ENCODE measurements around the gene FKBP5. TPM values are rescaled to one million over a fixed set of nuclear protein-coding genes. Genes with fewer than 3 reads are reported as not detected.

The FKBP5 gene
- total RNA-seq, 1 donor from 2014 or later, result 246 TPM

GRCh38 chr6:35587167-35587566, 101.5 kb downstream of the FKBP5 start:
- peaks cover 0 to 73% of the 10 kb centered on the region in 2 donors for H3K36me3 ChIP-seq
- no peaks in the 10 kb centered on the region for H3K9me3 ChIP-seq
- no peak overlapping the region for H3K4me3 ChIP-seq
- peak overlapping the region; percentile 77 for H3K27ac ChIP-seq
- DNase-seq (ENCODE audit: extremely low spot score in 2 of 2), result no peak
- H3K27me3 ChIP-seq, result no peaks in the 10 kb centered on the region
- intact Hi-C loops (cut with DNase I), result no loop called here
- TF ChIP-seq POLR2A (IDR thresholded peaks at IDR 0.05) (no peak), CTCF (IDR thresholded peaks at IDR 0.05) (no peak), POLR2AphosphoS5 (IDR thresholded peaks at IDR 0.05; ENCODE audit: insufficient read depth in 1 of 2, low read depth in 1 of 2) (no peak)
- H3K4me1 ChIP-seq, result peaks cover 87% of the 10 kb centered on the region

- peak overlapping the region; percentile 77 for H3K27ac ChIP-seq
- peaks cover 0 to 75% of the 10 kb centered on the region in 2 donors for H3K36me3 ChIP-seq
- H3K27me3 ChIP-seq, result no peaks in the 10 kb centered on the region
- intact Hi-C loops (cut with DNase I), result no loop called here
- TF ChIP-seq POLR2A (IDR thresholded peaks at IDR 0.05), result no peak
- TF ChIP-seq CTCF (IDR thresholded peaks at IDR 0.05), result no peak
- TF ChIP-seq POLR2AphosphoS5 (IDR thresholded peaks at IDR 0.05; ENCODE audit: insufficient read depth in 1 of 2, low read depth in 1 of 2), result no peak
- no peak overlapping the region for H3K4me3 ChIP-seq
- no peak for DNase-seq (ENCODE audit: extremely low spot score in 2 of 2)
- H3K9me3 ChIP-seq, result no peaks in the 10 kb centered on the region
- peaks cover 81% of the 10 kb centered on the region for H3K4me1 ChIP-seq
Observed at GRCh38 chr6:35586542-35586941, 102.2 kb downstream of the FKBP5 start.

- Histone ChIP-seq H3K4me1 (peaks cover 72% of the 10 kb centered on the region), H3K36me3 (peaks cover 0 to 75% of the 10 kb centered on the region in 2 donors), H3K27ac (peak overlapping the region; percentile 77), H3K27me3 (no peaks in the 10 kb centered on the region), H3K4me3 (no peak overlapping the region), H3K9me3 (no peaks in the 10 kb centered on the region)
- intact Hi-C loops (cut with DNase I), result loop anchor here (2.0 kb wide), 1 partner anchor 63 kb away; no protein-coding TSS in a partner anchor
- no peak for DNase-seq (ENCODE audit: extremely low spot score in 2 of 2)
- TF ChIP-seq POLR2AphosphoS5 (IDR thresholded peaks at IDR 0.05; ENCODE audit: insufficient read depth in 1 of 2, low read depth in 1 of 2) (no peak), POLR2A (IDR thresholded peaks at IDR 0.05) (no peak), CTCF (IDR thresholded peaks at IDR 0.05) (no peak)
Observed at GRCh38 chr6:35585658-35586057, 103.1 kb downstream of the FKBP5 start.

- Histone ChIP-seq H3K4me1 (peaks cover 56% of the 10 kb centered on the region), H3K27me3 (no peaks in the 10 kb centered on the region), H3K4me3 (no peak overlapping the region), H3K36me3 (peaks cover 0 to 73% of the 10 kb centered on the region in 2 donors), H3K27ac (peak overlapping the region; percentile 77), H3K9me3 (no peaks in the 10 kb centered on the region)
- DNase-seq (ENCODE audit: extremely low spot score in 2 of 2), result no peak
- intact Hi-C loops (cut with DNase I), result loop anchor here (2.0 to 5.0 kb wide), 2 partner anchors 61 to 153 kb away; partner anchors contain the start of gene ARMC12
- TF ChIP-seq POLR2AphosphoS5 (IDR thresholded peaks at IDR 0.05; ENCODE audit: insufficient read depth in 1 of 2, low read depth in 1 of 2), result peak in 1 of 2 donors; percentile 79
- no peak for TF ChIP-seq POLR2A (IDR thresholded peaks at IDR 0.05)
- TF ChIP-seq CTCF (IDR thresholded peaks at IDR 0.05), result peak; percentile 38 to 81 (median 47)
Observed at GRCh38 chr6:35583893-35584688, 104.6 kb downstream of the FKBP5 start.

GRCh38 chr6:35582315-35582714, 106.4 kb downstream of the FKBP5 start:
- Histone ChIP-seq H3K4me3 (no peak overlapping the region), H3K27ac (peak overlapping the region; percentile 77), H3K9me3 (no peaks in the 10 kb centered on the region), H3K4me1 (peaks cover 38% of the 10 kb centered on the region), H3K27me3 (no peaks in the 10 kb centered on the region), H3K36me3 (peaks cover 0 to 73% of the 10 kb centered on the region in 2 donors)
- TF ChIP-seq POLR2A (IDR thresholded peaks at IDR 0.05), result no peak
- TF ChIP-seq POLR2AphosphoS5 (IDR thresholded peaks at IDR 0.05; ENCODE audit: insufficient read depth in 1 of 2, low read depth in 1 of 2), result no peak
- TF ChIP-seq CTCF (IDR thresholded peaks at IDR 0.05), result no peak
- DNase-seq (ENCODE audit: extremely low spot score in 2 of 2), result no peak
- intact Hi-C loops (cut with DNase I), result loop anchor here (5.0 kb wide), 1 partner anchor 155 kb away; the partner anchor contains the start of gene ARMC12
